Liver (tissue), 10 donors: ENCODE data around the gene YIPF5. TPM values are rescaled to one million over a fixed set of nuclear protein-coding genes. Genes with fewer than 3 reads are reported as not detected.

Experiments used
- DNase-seq: peaks from one replicate; pipeline ENCODE4 v3.0.0-alpha.2; 2017; ENCODE audit warnings: low spot score
- H3K27ac ChIP-seq, 2 donors: one replicate each; pipeline ENCODE4 v1.7.0; 2013; ENCODE audit warnings: inconsistent platforms in 2 of 2, low read length in 2 of 2, control low read depth in 1 of 2, low read depth in 1 of 2, mild to moderate bottlenecking in 1 of 2
- H3K27me3 ChIP-seq, 4 donors: one replicate each; pipeline versions ENCODE4 v1.6.1 to v1.7.0; 2013; ENCODE audit warnings: low read length in 3 of 4, inconsistent platforms in 1 of 4, mild to moderate bottlenecking in 1 of 4, moderate library complexity in 1 of 4; ENCODE audit not compliant: control insufficient read depth in 4 of 4, insufficient read depth in 4 of 4
- H3K36me3 ChIP-seq, 4 donors: one replicate each; pipeline versions ENCODE4 v1.6.1 to v1.7.0; 2013; ENCODE audit warnings: low read length in 3 of 4, mild to moderate bottlenecking in 3 of 4, low read depth in 1 of 4, moderate library complexity in 1 of 4; ENCODE audit not compliant: control insufficient read depth in 4 of 4, insufficient read depth in 3 of 4
- H3K4me1 ChIP-seq, 4 donors: one replicate each; pipeline versions ENCODE4 v1.6.1 to v1.7.0; 2013; ENCODE audit warnings: low read length in 3 of 4, mild to moderate bottlenecking in 3 of 4, moderate library complexity in 1 of 4; ENCODE audit not compliant: control insufficient read depth in 4 of 4, insufficient read depth in 4 of 4
- H3K4me3 ChIP-seq, 3 donors: one replicate each; pipeline versions ENCODE4 v1.6.1 to v1.7.0; 2013; ENCODE audit warnings: low read length in 3 of 3, control low read depth in 1 of 3, low read depth in 1 of 3, mild to moderate bottlenecking in 1 of 3
- H3K9ac ChIP-seq, 2 donors: one replicate each; pipeline ENCODE4 v1.7.0; 2013; ENCODE audit warnings: low read length in 2 of 2, mild to moderate bottlenecking in 2 of 2, moderate library complexity in 2 of 2, control low read depth in 1 of 2, low read depth in 1 of 2
- H3K9me3 ChIP-seq, 4 donors: one replicate each; pipeline versions ENCODE4 v1.6.1 to v1.7.0; 2013; ENCODE audit warnings: low read length in 3 of 4; ENCODE audit not compliant: control insufficient read depth in 4 of 4
- ATF3 ChIP-seq: IDR thresholded peaks from 2 replicates; pipeline ENCODE4 v1.6.1; 2016; ENCODE audit warnings: antibody characterized with exemption
- CTCF ChIP-seq: fragments of 150-350 bp; IDR thresholded peaks from 2 replicates; pipeline ENCODE4 v1.5.1; 2017; ENCODE audit warnings: improper control_type of control experiment, low read depth, low read length; ENCODE audit not compliant: missing input control
- EGR1 ChIP-seq, 2 donors: IDR thresholded peaks; 2 replicates each; pipeline ENCODE4 v1.6.1; 2016 to 2018; ENCODE audit warnings: antibody characterized with exemption in 2 of 2, low read depth in 2 of 2
- FOXA1 ChIP-seq: IDR thresholded peaks from 2 replicates; pipeline ENCODE4 v1.6.1; 2016; ENCODE audit warnings: antibody characterized with exemption
- FOXA2 ChIP-seq: IDR thresholded peaks from 2 replicates; pipeline ENCODE4 v1.6.1; 2016; ENCODE audit warnings: antibody characterized with exemption
- GABPA ChIP-seq, 2 donors: IDR thresholded peaks in 1 of 2; conservative IDR thresholded peaks in 1 of 2; 2 replicates each; pipeline ENCODE4 v1.6.1; 2016; ENCODE audit warnings: antibody characterized with exemption in 2 of 2, mild to moderate bottlenecking in 1 of 2, moderate library complexity in 1 of 2
- HNF4G ChIP-seq: IDR thresholded peaks from 2 replicates; pipeline ENCODE4 v1.6.1; 2016; ENCODE audit warnings: antibody characterized with exemption
- JUND ChIP-seq, 2 donors: IDR thresholded peaks; 2 replicates each; pipeline ENCODE4 v1.6.1; 2016; ENCODE audit warnings: antibody characterized with exemption in 2 of 2
- MAX ChIP-seq: IDR thresholded peaks from 2 replicates; pipeline ENCODE4 v1.6.1; 2016; ENCODE audit warnings: antibody characterized with exemption
- NR2F2 ChIP-seq: IDR thresholded peaks from 2 replicates; pipeline ENCODE4 v1.6.1; 2016; ENCODE audit warnings: antibody characterized with exemption
- RAD21 ChIP-seq, 2 donors: IDR thresholded peaks; 2 replicates each; pipeline ENCODE4 v1.6.1; 2016; ENCODE audit warnings: antibody characterized with exemption in 2 of 2, mild to moderate bottlenecking in 2 of 2
- REST ChIP-seq: IDR thresholded peaks from 2 replicates; pipeline ENCODE4 v1.6.1; 2016; ENCODE audit warnings: antibody characterized with exemption, mild to moderate bottlenecking
- RXRA ChIP-seq, 2 donors: IDR thresholded peaks; 2 replicates each; pipeline ENCODE4 v1.6.1; 2017 to 2018; ENCODE audit warnings: antibody characterized with exemption in 2 of 2, mild to moderate bottlenecking in 1 of 2
- SP1 ChIP-seq: IDR thresholded peaks from 2 replicates; pipeline ENCODE4 v1.6.1; 2018; ENCODE audit warnings: antibody characterized with exemption, mild to moderate bottlenecking
- TAF1 ChIP-seq: conservative IDR thresholded peaks from 2 replicates; pipeline ENCODE4 v1.6.1; 2016; ENCODE audit warnings: antibody characterized with exemption, mild to moderate bottlenecking
- YY1 ChIP-seq: IDR thresholded peaks from 2 replicates; pipeline ENCODE4 v1.6.1; 2016; ENCODE audit warnings: antibody characterized with exemption, mild to moderate bottlenecking
- ZBTB33 ChIP-seq: IDR thresholded peaks from 2 replicates; pipeline ENCODE4 v1.6.1; 2016; ENCODE audit warnings: antibody characterized with exemption
- WGBS: extraction: QIAGEN DNeasy Blood & Tissue Kit; methylation state at CpG from one replicate; pipeline ENCODE4 v1.1.7; 2013; 5-methylcytosine and 5-hydroxymethylcytosine counted together
- polyA plus RNA-seq, 2 donors: library from polyadenylated mRNA; stranded (reverse) in 1 of 2; unstranded in 1 of 2; fragments of 200-250 nt in 1 of 2; fragments of >200 nt in 1 of 2; fragmentation: Nextera tagmentation in 1 of 2; extraction: Ambion mirVana in 1 of 2; gene quantifications; one replicate each; pipeline versions ENCODE4 v1.2.1 to v1.2.3, GENCODE V29; 2013 to 2015
- small RNA-seq: library from RNA; depleted of rRNA; stranded (forward); fragments of <200 nt; gene quantifications from one replicate; pipeline ENCODE3, GENCODE V24; 2014
- total RNA-seq, 2 donors: library from RNA; depleted of rRNA; stranded (reverse); fragments of >200 nt; gene quantifications; one replicate each; pipeline ENCODE4 v1.2.3, GENCODE V29; 2014
- donor health status: healthy.
- donor health status: healthy.
- donor health status: healthy.
- donor health status: healthy.
- donor health status: healthy.

Gene YIPF5
- total and polyA plus RNA-seq, 4 donors, result 18.7 to 43.1 (median 20.6) TPM

GRCh38 chr5:144117412-144117811, 53.0 kb downstream of the YIPF5 start:
- no peak overlapping the region for H3K4me3 ChIP-seq
- no peaks in the 10 kb centered on the region for H3K36me3 ChIP-seq
- DNase-seq, result no peak
- no peaks in the 10 kb centered on the region for H3K27me3 ChIP-seq
- no peak overlapping the region for H3K9ac ChIP-seq
- H3K9me3 ChIP-seq, result no peaks in the 10 kb centered on the region
- no peak overlapping the region for H3K27ac ChIP-seq
- TF ChIP-seq EGR1 (IDR thresholded peaks at IDR 0.05; ENCODE audit: low read depth in 2 of 2), result no peak
- TF ChIP-seq RXRA (IDR thresholded peaks at IDR 0.05), result no peak
- TF ChIP-seq HNF4G, result no peak
- TF ChIP-seq FOXA1, result no peak
- TF ChIP-seq GABPA (IDR thresholded peaks at IDR 0.05 in 1 of 2, conservative IDR thresholded peaks at IDR 0.05 in 1 of 2), result no peak
- TF ChIP-seq MAX, result no peak
- no peak for TF ChIP-seq CTCF
- no peak for TF ChIP-seq ATF3
- TF ChIP-seq RAD21 (IDR thresholded peaks at IDR 0.05), result no peak
- TF ChIP-seq NR2F2, result no peak
- no peak for TF ChIP-seq SP1
- TF ChIP-seq FOXA2, result no peak
- TF ChIP-seq JUND (IDR thresholded peaks at IDR 0.05), result no peak
- no peak for TF ChIP-seq TAF1
- TF ChIP-seq YY1, result no peak
- no peak for TF ChIP-seq REST
- no peak for TF ChIP-seq ZBTB33
- no peaks in the 10 kb centered on the region for H3K4me1 ChIP-seq

GRCh38 chr5:144114571-144114970, 55.9 kb downstream of the YIPF5 start:
- Histone ChIP-seq H3K27ac (no peak overlapping the region), H3K36me3 (no peaks in the 10 kb centered on the region), H3K4me3 (no peak overlapping the region), H3K4me1 (no peaks in the 10 kb centered on the region), H3K9ac (no peak overlapping the region), H3K9me3 (no peaks in the 10 kb centered on the region), H3K27me3 (no peaks in the 10 kb centered on the region)
- TF ChIP-seq JUND (IDR thresholded peaks at IDR 0.05), result no peak
- DNase-seq, result no peak
- WGBS, result 0% methylated on average over 1 of the region's 1 CpG

Small RNA genes lying within 50 kb of the gene (small RNA-seq; reads per million reads assigned to genes)
- not detected for gene RN7SL87P

Other genes starting within 250 kb of the YIPF5 start
- gene KCTD16, start 214 bp upstream of the YIPF5 start, total RNA-seq, result under 1 TPM; under 0.01 to 0.05 TPM
- gene KCTD16, start 214 bp upstream of the YIPF5 start, polyA plus RNA-seq, result under 1 TPM in 1 of 2 donors, not detected in 1; 0.01 TPM